Lower leg skin (tissue), 3 donors: ENCODE measurements around the gene CLSTN2.

Source experiments
- POLR2A ChIP-seq, 2 donors: fragments of 450-650 bp; IDR thresholded peaks; one replicate each; pipeline ENCODE4 v1.6.1; 2016 to 2017; ENCODE audit warnings: antibody characterized with exemption in 2 of 2, mild to moderate bottlenecking in 1 of 2, moderate library complexity in 1 of 2
- TF ChIP-seq, protein P1 (sequence below), 3 donors: fragments of 450-650 bp; IDR thresholded peaks; one replicate each; pipeline ENCODE4 v1.5.1; 2016; ENCODE audit warnings: antibody characterized with exemption in 3 of 3, mild to moderate bottlenecking in 3 of 3, moderate library complexity in 2 of 3

DNA sequence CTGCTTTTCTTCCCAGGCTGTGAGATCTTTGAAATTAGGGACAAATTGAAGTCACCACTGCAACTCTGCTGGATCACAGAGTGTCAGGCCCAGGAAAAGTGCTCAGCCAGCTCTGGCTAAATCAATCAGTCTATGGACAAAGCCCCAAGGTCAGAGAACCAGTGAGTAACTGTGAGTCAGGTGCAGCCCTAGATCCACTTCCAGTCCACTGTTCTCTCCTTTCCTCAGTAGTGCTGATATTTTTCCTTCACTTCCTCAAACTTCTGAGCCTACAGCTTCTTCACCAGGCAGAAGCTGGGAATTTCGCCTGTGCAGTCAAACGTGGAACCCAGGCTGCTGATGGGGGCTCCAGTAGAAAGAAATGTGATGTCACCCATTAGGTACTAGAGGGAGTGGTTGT lies 667.8 kb downstream of the CLSTN2 start:
- TF ChIP-seq POLR2A (IDR thresholded peaks at IDR 0.05), result no peak
- TF ChIP-seq, protein P1, sequence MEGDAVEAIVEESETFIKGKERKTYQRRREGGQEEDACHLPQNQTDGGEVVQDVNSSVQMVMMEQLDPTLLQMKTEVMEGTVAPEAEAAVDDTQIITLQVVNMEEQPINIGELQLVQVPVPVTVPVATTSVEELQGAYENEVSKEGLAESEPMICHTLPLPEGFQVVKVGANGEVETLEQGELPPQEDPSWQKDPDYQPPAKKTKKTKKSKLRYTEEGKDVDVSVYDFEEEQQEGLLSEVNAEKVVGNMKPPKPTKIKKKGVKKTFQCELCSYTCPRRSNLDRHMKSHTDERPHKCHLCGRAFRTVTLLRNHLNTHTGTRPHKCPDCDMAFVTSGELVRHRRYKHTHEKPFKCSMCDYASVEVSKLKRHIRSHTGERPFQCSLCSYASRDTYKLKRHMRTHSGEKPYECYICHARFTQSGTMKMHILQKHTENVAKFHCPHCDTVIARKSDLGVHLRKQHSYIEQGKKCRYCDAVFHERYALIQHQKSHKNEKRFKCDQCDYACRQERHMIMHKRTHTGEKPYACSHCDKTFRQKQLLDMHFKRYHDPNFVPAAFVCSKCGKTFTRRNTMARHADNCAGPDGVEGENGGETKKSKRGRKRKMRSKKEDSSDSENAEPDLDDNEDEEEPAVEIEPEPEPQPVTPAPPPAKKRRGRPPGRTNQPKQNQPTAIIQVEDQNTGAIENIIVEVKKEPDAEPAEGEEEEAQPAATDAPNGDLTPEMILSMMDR (IDR thresholded peaks at IDR 0.05), result no peak
